Panc1 (cell line): ENCODE measurements around the gene TEX12. TPM values are rescaled to one million over a fixed set of nuclear protein-coding genes. Genes with fewer than 3 reads are reported as not detected.

Source experiments
- ATAC-seq: fragments of 200-7000 bp; cut with Tn5 transposase; 2 replicates; pipeline ENCODE4 v1.9.1; 2020; ENCODE audit warnings: mild to moderate bottlenecking, moderate library complexity
- BruUV-seq: library from RNA; stranded (reverse); fragments of 400-500 nt; replicated peaks from 2 replicates; lab custom pipeline; 2021; lab: Mats Ljungman, UMichigan
- CTCF ChIA-PET: fragments of 300-600 bp; sonication (Branson Sonifier 250); formaldehyde crosslinking; loops from one replicate; lab custom pipeline; 2022; ENCODE audit warnings: antibody characterized with exemption; lab: Charles Lee
- POLR2A ChIA-PET: fragments of 300-600 bp; sonication (Branson Sonifier 250); formaldehyde crosslinking; loops from one replicate; lab custom pipeline; 2022; ENCODE audit warnings: antibody characterized with exemption; lab: Charles Lee
- DNase-seq: peaks from one replicate; pipeline ENCODE4 v3.0.0-alpha.2; 2010; ENCODE audit warnings: low read depth, low spot score
- H3K27ac ChIP-seq: 2 replicates; pipeline ENCODE4 v1.5.1; 2011; ENCODE audit warnings: mild to moderate bottlenecking, low read length, inconsistent platforms
- H3K27me3 ChIP-seq: fragments of 200-500 bp; sonication (Bioruptor generic); 2 replicates; pipeline ENCODE4 v1.6.0; 2014; ENCODE audit warnings: low read length, inconsistent platforms; ENCODE audit not compliant: control insufficient read depth, insufficient read depth
- H3K36me3 ChIP-seq: fragments of 200-500 bp; sonication (Bioruptor generic); 2 replicates; pipeline ENCODE4 v1.5.1; 2014; ENCODE audit warnings: inconsistent platforms, mild to moderate bottlenecking, low read length, moderate library complexity; ENCODE audit not compliant: control insufficient read depth, insufficient read depth
- H3K4me1 ChIP-seq: 2 replicates; pipeline ENCODE4 v1.5.1; 2011; ENCODE audit warnings: inconsistent platforms, mild to moderate bottlenecking, low read length, moderate library complexity; ENCODE audit not compliant: control insufficient read depth, insufficient read depth
- H3K4me3 ChIP-seq, 2 experiments: 2 replicates each; pipeline ENCODE4 v1.5.1; 2011 to 2012; ENCODE audit warnings: low read depth in 2 of 2, low read length in 2 of 2, mild to moderate bottlenecking in 2 of 2, inconsistent platforms in 1 of 2, moderate library complexity in 1 of 2
- H3K9me3 ChIP-seq: fragments of 200-500 bp; sonication (Bioruptor generic); 2 replicates; pipeline ENCODE4 v1.5.1; 2014; ENCODE audit warnings: low read depth, mild to moderate bottlenecking, inconsistent platforms, low read length, moderate library complexity; ENCODE audit not compliant: control insufficient read depth, insufficient read depth
- POLR2AphosphoS5 ChIP-seq: IDR thresholded peaks from 2 replicates; pipeline ENCODE4 v1.6.1; 2012; ENCODE audit warnings: mild to moderate bottlenecking, low read depth, low read length, moderate library complexity
- REST ChIP-seq, 2 experiments: IDR thresholded peaks; 2 replicates each; pipeline ENCODE4 v1.6.1; 2011 to 2012; ENCODE audit warnings: low read depth in 2 of 2, control low read depth in 1 of 2, low read length in 1 of 2, mild to moderate bottlenecking in 1 of 2, moderate library complexity in 1 of 2; ENCODE audit not compliant: insufficient read depth in 1 of 2
- SIN3A ChIP-seq: IDR thresholded peaks from 2 replicates; pipeline ENCODE4 v1.6.1; 2012; ENCODE audit warnings: low read depth, mild to moderate bottlenecking, low read length, moderate library complexity, borderline replicate concordance; ENCODE audit not compliant: insufficient read depth
- TCF7L2 ChIP-seq: IDR thresholded peaks from 2 replicates; pipeline ENCODE4 v1.6.1; 2011; ENCODE audit warnings: mild to moderate bottlenecking, low read depth, low read length, inconsistent platforms
- in situ Hi-C: cut with HindIII; loops from 2 replicates; pipeline ENCODE4 v1.10.0; 2016; ENCODE audit warnings: low sequenced_read_pairs, low pct_unique_long_range_greater_than_20kb
- intact Hi-C: fragments of 100-400 bp; cut with micrococcal nuclease; formaldehyde crosslinking; loops from one replicate; pipeline ENCODE4 v1.10.0; 2022; ENCODE audit not compliant: unreplicated experiment
- total RNA-seq: library from RNA; stranded (reverse); gene quantifications from one replicate; pipeline ENCODE4 v1.2.1, GENCODE V29; 2021; ENCODE audit not compliant: unreplicated experiment
- TF ChIP-seq, protein P1 (sequence below): fragments of 450-650 bp; IDR thresholded peaks from 2 replicates; pipeline ENCODE4 v1.5.1; 2017; ENCODE audit warnings: mild to moderate bottlenecking

Gene TEX12
- total RNA-seq, 1 experiment from 2014 or later, result 0.23 TPM

GRCh38 chr11:112129656-112130055 lies 37.5 kb upstream of the TEX12 start:
- no peak for DNase-seq
- no peaks in the 10 kb centered on the region for H3K36me3 ChIP-seq
- no peak overlapping the region for H3K27ac ChIP-seq
- POLR2A ChIA-PET, result interaction anchor here (0.6 kb wide), 1 partner anchor 16 kb away, joined by 3 read pairs; no protein-coding TSS in a partner anchor
- CTCF ChIA-PET, result no interaction called here
- no peaks in the 10 kb centered on the region for H3K9me3 ChIP-seq
- ATAC-seq, result no peak
- TF ChIP-seq SIN3A (no peak), POLR2AphosphoS5 (no peak), TCF7L2 (no peak), REST (IDR thresholded peaks at IDR 0.05; ENCODE audit: insufficient read depth in 1 of 2, low read depth in 2 of 2, low read length in 1 of 2) (no peak)
- TF ChIP-seq, protein P1, sequence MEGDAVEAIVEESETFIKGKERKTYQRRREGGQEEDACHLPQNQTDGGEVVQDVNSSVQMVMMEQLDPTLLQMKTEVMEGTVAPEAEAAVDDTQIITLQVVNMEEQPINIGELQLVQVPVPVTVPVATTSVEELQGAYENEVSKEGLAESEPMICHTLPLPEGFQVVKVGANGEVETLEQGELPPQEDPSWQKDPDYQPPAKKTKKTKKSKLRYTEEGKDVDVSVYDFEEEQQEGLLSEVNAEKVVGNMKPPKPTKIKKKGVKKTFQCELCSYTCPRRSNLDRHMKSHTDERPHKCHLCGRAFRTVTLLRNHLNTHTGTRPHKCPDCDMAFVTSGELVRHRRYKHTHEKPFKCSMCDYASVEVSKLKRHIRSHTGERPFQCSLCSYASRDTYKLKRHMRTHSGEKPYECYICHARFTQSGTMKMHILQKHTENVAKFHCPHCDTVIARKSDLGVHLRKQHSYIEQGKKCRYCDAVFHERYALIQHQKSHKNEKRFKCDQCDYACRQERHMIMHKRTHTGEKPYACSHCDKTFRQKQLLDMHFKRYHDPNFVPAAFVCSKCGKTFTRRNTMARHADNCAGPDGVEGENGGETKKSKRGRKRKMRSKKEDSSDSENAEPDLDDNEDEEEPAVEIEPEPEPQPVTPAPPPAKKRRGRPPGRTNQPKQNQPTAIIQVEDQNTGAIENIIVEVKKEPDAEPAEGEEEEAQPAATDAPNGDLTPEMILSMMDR, result no peak
- no peak overlapping the region for H3K4me3 ChIP-seq
- in situ Hi-C loops (no loop called here), intact Hi-C loops (no loop called here)
- no peaks in the 10 kb centered on the region for H3K27me3 ChIP-seq
- BruUV-seq, result no TSS peak
- no peaks in the 10 kb centered on the region for H3K4me1 ChIP-seq

- in situ Hi-C loops (no loop called here), intact Hi-C loops (no loop called here)
- DNase-seq (no peak), ATAC-seq (no peak)
- no peak for TF ChIP-seq POLR2AphosphoS5
- TF ChIP-seq REST (IDR thresholded peaks at IDR 0.05; ENCODE audit: insufficient read depth in 1 of 2, low read depth in 2 of 2, low read length in 1 of 2), result no peak
- TF ChIP-seq, protein P1, result no peak
- no peak for TF ChIP-seq TCF7L2
- TF ChIP-seq SIN3A, result no peak
- Histone ChIP-seq H3K27me3 (no peaks in the 10 kb centered on the region), H3K9me3 (no peaks in the 10 kb centered on the region), H3K36me3 (no peaks in the 10 kb centered on the region), H3K4me3 (no peak overlapping the region), H3K4me1 (no peaks in the 10 kb centered on the region), H3K27ac (no peak overlapping the region)
- BruUV-seq, result no TSS peak
- ChIA-PET CTCF (no interaction called here), POLR2A (no interaction called here)
Observed at GRCh38 chr11:112132737-112133136, 34.4 kb upstream of the TEX12 start.
